OCI-LY7 (cell line): ENCODE results near the gene PTHLH. TPM values are rescaled to one million over a fixed set of nuclear protein-coding genes. Genes with fewer than 3 reads are reported as not detected.

ENCODE experiments used
- BruUV-seq: library from RNA; stranded (reverse); fragments of 400-500 nt; replicated peaks from 2 replicates; lab custom pipeline; 2021; lab: Mats Ljungman, UMichigan
- CTCF ChIA-PET: fragments of 300-600 bp; sonication (Branson Sonifier 250); formaldehyde crosslinking; loops from one replicate; lab custom pipeline; 2022; ENCODE audit warnings: antibody characterized with exemption; ENCODE audit not compliant: unreplicated experiment; lab: Charles Lee
- POLR2A ChIA-PET: fragments of 300-600 bp; sonication (Branson Sonifier 250); formaldehyde crosslinking; loops from one replicate; lab custom pipeline; 2022; ENCODE audit warnings: antibody characterized with exemption; lab: Charles Lee
- DNase-seq: peaks from one replicate; pipeline ENCODE4 v3.0.0-alpha.2; 2015; ENCODE audit warnings: low spot score
- H2AFZ ChIP-seq: fragments of 200-600 bp; sonication (generic), shearing (Covaris generic); 2 replicates; pipeline ENCODE4 v1.6.1; 2014; ENCODE audit warnings: mild to moderate bottlenecking, antibody characterized with exemption, low read length, moderate library complexity
- H3K27ac ChIP-seq: fragments of 200-600 bp; sonication (generic); 2 replicates; pipeline ENCODE4 v1.5.1; 2014; ENCODE audit warnings: mixed run types, low read depth, mild to moderate bottlenecking, moderate library complexity, low read length, inconsistent platforms; ENCODE audit not compliant: poor library complexity, severe bottlenecking
- H3K36me3 ChIP-seq: fragments of 200-600 bp; sonication (generic); 2 replicates; pipeline ENCODE4 v1.6.1; 2014; ENCODE audit warnings: mild to moderate bottlenecking, antibody characterized with exemption, low read length, moderate library complexity, mixed read lengths; ENCODE audit not compliant: insufficient read depth
- H3K4me1 ChIP-seq: fragments of 200-600 bp; sonication (generic); 2 replicates; pipeline ENCODE4 v1.5.1; 2014; ENCODE audit warnings: mild to moderate bottlenecking, low read length; ENCODE audit not compliant: insufficient read depth, poor library complexity, severe bottlenecking
- H3K4me2 ChIP-seq: fragments of 200-600 bp; sonication (generic); 2 replicates; pipeline ENCODE4 v1.6.1; 2014; ENCODE audit warnings: mild to moderate bottlenecking, low read length
- H3K4me3 ChIP-seq: fragments of 200-600 bp; sonication (generic); 2 replicates; pipeline ENCODE4 v1.5.1; 2014; ENCODE audit warnings: mild to moderate bottlenecking, low read depth, low read length; ENCODE audit not compliant: poor library complexity, severe bottlenecking
- H3K79me2 ChIP-seq: fragments of 200-600 bp; sonication (generic); 2 replicates; pipeline ENCODE4 v1.6.1; 2016; ENCODE audit warnings: low read depth, mild to moderate bottlenecking, low read length, moderate library complexity, mixed read lengths; ENCODE audit not compliant: insufficient read depth
- H3K9me2 ChIP-seq: fragments of 200-600 bp; sonication (generic); 2 replicates; pipeline ENCODE4 v1.6.1; 2016; ENCODE audit warnings: mild to moderate bottlenecking, low read length, mixed read lengths; ENCODE audit not compliant: insufficient read depth
- H3K9me3 ChIP-seq: fragments of 200-600 bp; sonication (generic); 2 replicates; pipeline ENCODE4 v1.6.1; 2014; ENCODE audit warnings: mild to moderate bottlenecking, mixed run types, low read length, mixed read lengths
- H4K20me1 ChIP-seq: fragments of 200-600 bp; sonication (generic); 2 replicates; pipeline ENCODE4 v1.6.1; 2014; ENCODE audit warnings: mild to moderate bottlenecking, antibody characterized with exemption, low read length, moderate library complexity, mixed read lengths; ENCODE audit not compliant: insufficient read depth
- EZH2phosphoT487 ChIP-seq: fragments of 200-600 bp; sonication (generic); IDR thresholded peaks from 2 replicates; pipeline ENCODE4 v1.6.1; 2018; ENCODE audit warnings: low read depth, borderline replicate concordance, mild to moderate bottlenecking, mixed run types, antibody characterized with exemption, low read length, moderate library complexity, mixed read lengths
- intact Hi-C: fragments of 100-400 bp; cut with micrococcal nuclease; formaldehyde crosslinking; loops from one replicate; pipeline ENCODE4 v1.10.0; 2022; ENCODE audit not compliant: unreplicated experiment
- total RNA-seq, 2 experiments: library from RNA; depleted of rRNA in 1 of 2; stranded (reverse); fragments of >200 nt in 1 of 2; shearing (Covaris generic) in 1 of 2; gene quantifications; 2 replicates each; pipeline ENCODE4 v1.2.3, GENCODE V29; 2014 to 2022
- TF ChIP-seq, protein P1 (sequence below): fragments of 200-600 bp; sonication (generic); conservative IDR thresholded peaks from 2 replicates; pipeline ENCODE4 v1.5.1; 2014; ENCODE audit warnings: mild to moderate bottlenecking, antibody characterized with exemption, low read length, moderate library complexity, mixed read lengths

The PTHLH gene
- total RNA-seq, 2 experiments from 2014 or later: not detected

DNA sequence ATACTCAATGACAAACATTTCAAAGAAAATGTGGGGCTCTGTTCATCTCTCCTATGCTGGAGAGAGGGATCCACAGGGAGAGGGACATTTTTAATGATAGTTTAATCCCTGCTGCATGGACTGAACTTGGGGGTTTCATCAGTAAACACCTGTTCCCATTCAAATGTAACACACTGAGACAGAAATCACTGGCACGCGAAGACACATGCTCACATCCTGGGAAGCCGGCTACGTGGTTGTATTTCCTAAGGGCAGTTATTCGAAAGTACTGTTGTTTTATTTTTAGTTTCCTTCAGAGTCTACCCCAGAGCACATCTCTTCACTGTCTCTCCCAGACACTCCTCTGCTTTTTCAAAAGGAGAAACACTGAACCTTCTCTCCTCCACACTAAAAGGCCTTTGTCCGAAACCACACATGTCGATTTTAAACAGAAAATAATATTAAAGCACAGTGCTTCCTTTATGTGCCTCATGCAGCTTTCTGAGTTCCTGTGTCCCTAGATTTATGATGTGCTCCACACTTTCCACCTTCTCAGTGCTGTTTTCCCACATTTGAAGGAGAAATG is 52.8 kb downstream of the PTHLH start:
- no TSS peak for BruUV-seq
- DNase-seq: no peak
- Histone ChIP-seq H3K4me1 (no peaks in the 10 kb centered on the region), H4K20me1 (no peaks in the 10 kb centered on the region), H3K36me3 (no peaks in the 10 kb centered on the region), H3K4me2 (no peak overlapping the region), H2AFZ (no peak overlapping the region), H3K9me3 (no peaks in the 10 kb centered on the region), H3K9me2 (no peaks in the 10 kb centered on the region), H3K79me2 (no peaks in the 10 kb centered on the region), H3K4me3 (no peak overlapping the region), H3K27ac (no peak overlapping the region)
- CTCF ChIA-PET: no interaction called here
- POLR2A ChIA-PET: no interaction called here
- TF ChIP-seq, protein P1, sequence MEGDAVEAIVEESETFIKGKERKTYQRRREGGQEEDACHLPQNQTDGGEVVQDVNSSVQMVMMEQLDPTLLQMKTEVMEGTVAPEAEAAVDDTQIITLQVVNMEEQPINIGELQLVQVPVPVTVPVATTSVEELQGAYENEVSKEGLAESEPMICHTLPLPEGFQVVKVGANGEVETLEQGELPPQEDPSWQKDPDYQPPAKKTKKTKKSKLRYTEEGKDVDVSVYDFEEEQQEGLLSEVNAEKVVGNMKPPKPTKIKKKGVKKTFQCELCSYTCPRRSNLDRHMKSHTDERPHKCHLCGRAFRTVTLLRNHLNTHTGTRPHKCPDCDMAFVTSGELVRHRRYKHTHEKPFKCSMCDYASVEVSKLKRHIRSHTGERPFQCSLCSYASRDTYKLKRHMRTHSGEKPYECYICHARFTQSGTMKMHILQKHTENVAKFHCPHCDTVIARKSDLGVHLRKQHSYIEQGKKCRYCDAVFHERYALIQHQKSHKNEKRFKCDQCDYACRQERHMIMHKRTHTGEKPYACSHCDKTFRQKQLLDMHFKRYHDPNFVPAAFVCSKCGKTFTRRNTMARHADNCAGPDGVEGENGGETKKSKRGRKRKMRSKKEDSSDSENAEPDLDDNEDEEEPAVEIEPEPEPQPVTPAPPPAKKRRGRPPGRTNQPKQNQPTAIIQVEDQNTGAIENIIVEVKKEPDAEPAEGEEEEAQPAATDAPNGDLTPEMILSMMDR: no peak
- intact Hi-C loops: no loop called here

DNA sequence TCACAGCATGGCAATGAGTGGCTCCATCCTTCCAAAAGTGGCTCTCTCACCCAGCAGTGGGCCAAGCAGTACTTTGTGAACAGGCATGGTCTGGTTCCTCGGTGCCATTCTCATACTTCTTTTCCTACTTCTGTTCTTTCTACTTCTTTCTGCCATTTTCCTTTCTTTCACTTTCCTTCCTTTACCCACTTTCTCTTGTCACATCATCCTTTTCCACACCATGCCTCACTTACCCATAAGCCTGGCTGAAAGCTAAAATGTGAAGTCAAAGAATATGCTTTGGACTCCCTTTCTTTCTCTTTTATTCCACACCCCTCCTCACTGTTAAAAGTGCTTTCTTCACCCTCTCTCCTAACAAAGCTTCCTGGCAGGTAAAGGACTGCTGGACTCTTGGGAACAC is 57.0 kb downstream of the PTHLH start:
- CTCF ChIA-PET: no interaction called here
- H3K9me2 ChIP-seq: no peaks in the 10 kb centered on the region
- TF ChIP-seq, protein P1: no peak
- TF ChIP-seq EZH2phosphoT487: no peak
- H3K4me3 ChIP-seq: no peak overlapping the region
- H4K20me1 ChIP-seq: no peaks in the 10 kb centered on the region
- no peaks in the 10 kb centered on the region for H3K9me3 ChIP-seq
- POLR2A ChIA-PET: no interaction called here
- intact Hi-C loops: no loop called here
- H3K79me2 ChIP-seq: no peaks in the 10 kb centered on the region
- DNase-seq: no peak
- no peaks in the 10 kb centered on the region for H3K36me3 ChIP-seq
- H3K27ac ChIP-seq: no peak overlapping the region
- no peaks in the 10 kb centered on the region for H3K4me1 ChIP-seq
- H3K4me2 ChIP-seq: no peak overlapping the region
- BruUV-seq: no TSS peak
- H2AFZ ChIP-seq: no peak overlapping the region

DNA sequence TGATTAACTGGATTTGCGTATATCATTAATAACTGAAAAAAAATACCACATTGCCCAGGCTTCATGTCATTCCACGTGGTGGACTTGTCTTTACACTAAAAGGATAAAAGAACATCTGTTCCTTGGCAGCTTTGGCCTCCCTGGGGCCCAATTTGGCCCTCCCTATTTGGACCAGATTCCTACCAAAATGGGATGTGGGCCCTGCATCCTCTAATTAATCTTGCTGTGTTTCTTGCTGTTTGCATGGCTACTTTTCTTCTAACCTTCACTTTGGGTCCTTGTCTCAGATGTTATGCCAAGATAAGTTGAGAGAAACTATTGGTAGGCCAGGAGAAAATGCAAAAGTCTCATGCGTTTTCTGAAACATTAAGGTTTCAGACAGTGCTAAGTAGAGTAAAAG is 57.5 kb downstream of the PTHLH start:
- DNase-seq: no peak
- intact Hi-C loops: no loop called here
- Histone ChIP-seq H4K20me1 (no peaks in the 10 kb centered on the region), H3K79me2 (no peaks in the 10 kb centered on the region), H3K27ac (no peak overlapping the region), H3K4me2 (no peak overlapping the region), H3K9me2 (no peaks in the 10 kb centered on the region), H3K36me3 (no peaks in the 10 kb centered on the region), H2AFZ (no peak overlapping the region), H3K4me1 (no peaks in the 10 kb centered on the region), H3K9me3 (no peaks in the 10 kb centered on the region), H3K4me3 (no peak overlapping the region)
- TF ChIP-seq EZH2phosphoT487: no peak
- TF ChIP-seq, protein P1: no peak
- BruUV-seq: no TSS peak
- CTCF ChIA-PET: no interaction called here
- POLR2A ChIA-PET: no interaction called here
